Epithelial cell of proximal tubule (primary cell): Measurements from ENCODE around the gene HOXD4. TPM values are rescaled to one million over a fixed set of nuclear protein-coding genes. Genes with fewer than 3 reads are reported as not detected.

Source experiments
- DNase-seq: peaks from one replicate; pipeline ENCODE4 v3.0.0-alpha.2; 2011; ENCODE audit warnings: low read depth
- H3K4me3 ChIP-seq: 2 replicates; pipeline ENCODE4 v1.5.1; 2011; ENCODE audit warnings: low read depth, mild to moderate bottlenecking, low read length
- total RNA-seq: library from RNA; depleted of rRNA; stranded (reverse); fragments of >200 nt; gene quantifications from 2 replicates; pipeline ENCODE4 v1.2.3, GENCODE V29; 2015
- TF ChIP-seq, protein P1 (sequence below): conservative IDR thresholded peaks from 2 replicates; pipeline ENCODE4 v1.5.1; 2012; ENCODE audit warnings: low read depth, mild to moderate bottlenecking, low read length

HOXD4 gene
- total RNA-seq, 1 donor from 2014 or later, result 28.0 TPM

DNA sequence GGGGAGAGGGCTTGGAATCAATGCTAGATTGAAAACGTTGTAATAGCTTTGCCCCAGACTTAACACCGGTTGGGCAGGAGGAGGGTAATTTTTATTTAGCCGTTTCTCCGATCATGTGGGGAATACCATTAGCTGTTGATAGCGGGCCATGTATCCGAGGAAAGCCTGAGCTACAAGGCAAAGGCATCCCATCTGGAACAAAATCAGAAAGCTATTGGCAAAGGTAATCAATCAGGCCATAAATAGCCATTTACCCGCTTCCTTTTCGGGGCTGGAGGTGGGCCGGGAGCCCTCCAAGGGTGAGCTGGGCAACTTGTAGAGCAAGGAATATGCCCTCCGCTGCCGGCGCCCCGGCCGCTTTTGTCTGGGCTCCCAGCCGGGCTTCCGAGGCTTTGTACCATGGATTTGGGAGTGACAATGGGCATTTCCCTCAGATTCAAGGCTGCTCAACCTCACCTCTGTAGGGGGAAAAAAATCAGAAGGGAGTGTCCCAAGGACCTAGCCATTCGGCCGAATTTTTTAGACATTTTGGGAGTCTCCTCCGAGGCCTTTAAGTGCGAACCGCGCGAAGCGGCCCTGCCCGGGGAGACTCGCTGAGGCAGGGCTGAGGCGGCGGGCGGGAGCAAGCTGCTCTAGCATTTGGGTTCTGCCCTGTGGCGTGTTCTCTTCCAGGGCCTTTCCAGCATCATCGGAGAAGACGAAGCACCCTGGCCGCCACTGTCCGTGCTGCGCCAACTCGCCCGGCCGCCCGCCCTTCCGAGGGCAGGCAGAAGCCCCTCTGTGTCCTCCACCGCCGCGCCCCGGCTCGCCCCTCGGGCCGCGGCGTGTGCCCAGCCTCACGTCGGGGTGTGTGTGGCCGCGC lies 29.9 kb upstream of the HOXD4 start:
- DNase-seq, result no peak
- TF ChIP-seq, protein P1, sequence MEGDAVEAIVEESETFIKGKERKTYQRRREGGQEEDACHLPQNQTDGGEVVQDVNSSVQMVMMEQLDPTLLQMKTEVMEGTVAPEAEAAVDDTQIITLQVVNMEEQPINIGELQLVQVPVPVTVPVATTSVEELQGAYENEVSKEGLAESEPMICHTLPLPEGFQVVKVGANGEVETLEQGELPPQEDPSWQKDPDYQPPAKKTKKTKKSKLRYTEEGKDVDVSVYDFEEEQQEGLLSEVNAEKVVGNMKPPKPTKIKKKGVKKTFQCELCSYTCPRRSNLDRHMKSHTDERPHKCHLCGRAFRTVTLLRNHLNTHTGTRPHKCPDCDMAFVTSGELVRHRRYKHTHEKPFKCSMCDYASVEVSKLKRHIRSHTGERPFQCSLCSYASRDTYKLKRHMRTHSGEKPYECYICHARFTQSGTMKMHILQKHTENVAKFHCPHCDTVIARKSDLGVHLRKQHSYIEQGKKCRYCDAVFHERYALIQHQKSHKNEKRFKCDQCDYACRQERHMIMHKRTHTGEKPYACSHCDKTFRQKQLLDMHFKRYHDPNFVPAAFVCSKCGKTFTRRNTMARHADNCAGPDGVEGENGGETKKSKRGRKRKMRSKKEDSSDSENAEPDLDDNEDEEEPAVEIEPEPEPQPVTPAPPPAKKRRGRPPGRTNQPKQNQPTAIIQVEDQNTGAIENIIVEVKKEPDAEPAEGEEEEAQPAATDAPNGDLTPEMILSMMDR, result no peak
- peak overlapping the region; percentile 73 for H3K4me3 ChIP-seq

DNA sequence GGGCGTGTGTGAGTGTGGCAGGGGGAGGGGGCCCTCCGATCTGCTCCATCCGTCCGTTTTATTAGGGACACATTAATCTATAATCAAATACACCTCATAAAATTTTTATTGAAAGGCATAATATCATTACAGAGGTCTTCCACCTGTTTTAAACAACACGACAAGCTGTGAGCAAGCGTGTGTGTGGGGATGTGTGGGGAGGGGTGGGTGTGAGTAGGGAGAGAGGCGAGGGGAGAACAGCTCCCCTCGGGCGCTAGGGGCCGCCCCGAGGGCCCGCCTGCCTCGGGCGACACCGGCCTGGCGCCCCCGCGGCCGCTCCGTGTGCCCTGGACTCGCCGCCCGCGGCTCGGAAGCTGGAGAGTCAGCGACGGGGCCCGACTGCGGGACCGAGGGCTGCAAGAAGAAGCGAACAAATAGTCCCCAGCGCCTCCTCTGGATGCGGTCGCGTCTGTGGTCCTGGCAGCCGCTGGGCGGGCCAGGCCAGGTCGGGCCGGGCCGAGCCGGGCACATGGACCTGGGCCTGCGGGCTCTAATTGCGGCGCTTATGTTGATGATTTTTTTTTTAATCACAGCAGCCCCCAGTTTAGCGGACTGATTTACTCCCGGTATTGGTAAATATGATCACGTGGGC lies 29.2 kb upstream of the HOXD4 start:
- H3K4me3 ChIP-seq, result peak overlapping the region; percentile 73
- DNase-seq, result no peak

DNA sequence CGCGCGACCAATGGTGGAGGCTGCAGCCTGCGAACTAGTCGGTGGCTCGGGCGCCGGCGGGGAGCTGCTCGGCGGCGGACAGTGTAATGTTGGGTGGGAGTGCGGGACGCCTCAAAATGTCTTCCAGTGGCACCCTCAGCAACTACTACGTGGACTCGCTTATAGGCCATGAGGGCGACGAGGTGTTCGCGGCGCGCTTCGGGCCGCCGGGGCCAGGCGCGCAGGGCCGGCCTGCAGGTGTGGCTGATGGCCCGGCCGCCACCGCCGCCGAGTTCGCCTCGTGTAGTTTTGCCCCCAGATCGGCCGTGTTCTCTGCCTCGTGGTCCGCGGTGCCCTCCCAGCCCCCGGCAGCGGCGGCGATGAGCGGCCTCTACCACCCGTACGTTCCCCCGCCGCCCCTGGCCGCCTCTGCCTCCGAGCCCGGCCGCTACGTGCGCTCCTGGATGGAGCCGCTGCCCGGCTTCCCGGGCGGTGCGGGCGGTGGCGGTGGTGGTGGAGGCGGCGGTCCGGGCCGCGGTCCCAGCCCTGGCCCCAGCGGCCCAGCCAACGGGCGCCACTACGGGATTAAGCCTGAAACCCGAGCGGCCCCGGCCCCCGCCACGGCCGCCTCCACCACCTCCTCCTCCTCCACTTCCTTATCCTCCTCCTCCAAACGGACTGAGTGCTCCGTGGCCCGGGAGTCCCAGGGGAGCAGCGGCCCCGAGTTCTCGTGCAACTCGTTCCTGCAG lies 28.5 kb upstream of the HOXD4 start, which contains the start of gene HOXD9:
TSS of gene HOXD9 (plus strand) at position 37 of the 728 bp plus-strand sequence. CDS start at position 87, 50 bp downstream.
- H3K4me3 ChIP-seq, result peak within 1 kb of the TSS; percentile 73
- TF ChIP-seq, protein P1, result no peak
- DNase-seq, result no peak

More for the DNA sequence above, 29.2 kb upstream of the HOXD4 start:
- TF ChIP-seq, protein P1, result no peak

DNA sequence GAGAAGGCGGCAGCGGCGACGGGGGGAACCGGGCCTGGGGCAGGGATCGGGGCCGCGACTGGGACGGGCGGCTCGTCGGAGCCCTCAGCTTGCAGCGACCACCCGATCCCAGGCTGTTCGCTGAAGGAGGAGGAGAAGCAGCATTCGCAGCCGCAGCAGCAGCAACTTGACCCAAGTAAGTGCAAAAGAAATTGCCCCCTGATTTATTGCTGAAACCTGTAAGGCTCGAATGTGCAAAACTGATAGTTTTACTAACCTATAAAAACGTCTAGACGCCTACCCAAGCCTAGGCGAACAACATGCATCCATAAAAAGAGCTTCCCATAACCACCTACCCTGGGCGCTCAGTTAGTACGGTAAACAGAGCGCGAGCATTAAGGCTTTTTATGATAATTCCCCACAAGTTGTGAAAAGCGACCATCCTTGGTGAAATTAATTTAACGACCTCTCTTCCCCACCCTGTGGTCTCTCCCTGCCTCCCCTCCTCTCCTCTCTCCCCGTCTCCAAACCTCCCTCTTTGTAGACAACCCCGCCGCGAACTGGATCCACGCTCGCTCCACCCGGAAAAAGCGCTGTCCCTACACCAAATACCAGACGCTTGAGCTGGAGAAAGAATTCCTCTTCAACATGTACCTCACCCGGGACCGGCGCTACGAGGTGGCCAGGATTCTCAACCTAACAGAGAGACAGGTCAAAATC lies 27.8 kb upstream of the HOXD4 start:
- DNase-seq, result no peak
- H3K4me3 ChIP-seq, result peak overlapping the region; percentile 73
- TF ChIP-seq, protein P1, result no peak

DNA sequence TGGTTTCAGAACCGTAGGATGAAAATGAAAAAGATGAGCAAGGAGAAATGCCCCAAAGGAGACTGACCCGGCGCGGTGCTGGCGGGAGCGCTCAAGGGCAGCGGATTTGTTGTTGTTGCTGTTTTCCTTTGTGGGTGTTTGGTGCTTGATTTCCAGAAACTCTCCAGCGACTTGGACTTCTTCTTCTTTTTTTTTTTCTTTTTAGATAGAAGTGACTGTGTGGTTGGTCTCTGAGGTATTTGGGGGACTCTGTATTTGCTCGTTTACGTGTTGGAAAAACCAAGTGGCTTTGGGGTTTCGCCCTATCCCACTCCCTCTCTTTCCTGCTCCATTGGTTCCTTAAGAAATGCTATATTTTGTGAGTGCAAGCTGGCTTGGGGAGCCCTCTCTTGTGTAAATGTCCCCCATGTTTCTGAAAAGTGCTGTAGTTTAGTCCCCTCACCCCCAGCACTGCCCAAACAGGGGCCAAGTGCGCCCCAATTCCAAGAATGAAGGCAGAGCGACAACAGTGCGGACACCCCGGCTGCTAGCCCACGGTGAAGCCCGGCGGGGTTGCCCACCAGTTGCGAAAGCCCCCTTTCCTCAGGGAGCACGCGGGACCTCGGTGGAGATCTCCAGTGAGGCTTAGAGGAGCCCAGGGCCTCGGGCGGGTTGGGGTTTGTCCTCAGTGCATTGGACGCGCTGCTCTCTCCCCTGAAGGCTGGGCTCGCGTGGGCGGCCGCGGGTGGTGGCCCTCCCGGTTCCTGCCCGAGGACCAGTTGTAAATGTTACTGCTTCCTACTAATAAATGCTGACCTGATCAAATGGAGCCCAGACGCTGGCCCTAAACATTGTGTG lies 27.0 kb upstream of the HOXD4 start:
- H3K4me3 ChIP-seq, result peak overlapping the region; percentile 73
- no peak for DNase-seq
- TF ChIP-seq, protein P1, result no peak
